Stimulated activated CD8-positive, alpha-beta memory T cell treated with anti-CD3 and anti-CD28 coated beads, Interleukin-2, amount 100 ng/mL, for 48 hours (primary cell): ENCODE results near the gene LRRC52.

Experiments used
- DNase-seq, 2 donors: peaks; one replicate each; pipeline ENCODE4 v3.0.0-alpha.2; 2020; ENCODE audit warnings: low read depth in 2 of 2

The LRRC52 gene

GRCh38 chr1:165537356-165538109 lies 6.3 kb upstream of the LRRC52 start:
- no peak for DNase-seq

GRCh38 chr1:165539306-165539705 lies 4.5 kb upstream of the LRRC52 start:
- DNase-seq, result no peak

GRCh38 chr1:165539908-165540307 lies 3.9 kb upstream of the LRRC52 start:
- no peak for DNase-seq

DNA sequence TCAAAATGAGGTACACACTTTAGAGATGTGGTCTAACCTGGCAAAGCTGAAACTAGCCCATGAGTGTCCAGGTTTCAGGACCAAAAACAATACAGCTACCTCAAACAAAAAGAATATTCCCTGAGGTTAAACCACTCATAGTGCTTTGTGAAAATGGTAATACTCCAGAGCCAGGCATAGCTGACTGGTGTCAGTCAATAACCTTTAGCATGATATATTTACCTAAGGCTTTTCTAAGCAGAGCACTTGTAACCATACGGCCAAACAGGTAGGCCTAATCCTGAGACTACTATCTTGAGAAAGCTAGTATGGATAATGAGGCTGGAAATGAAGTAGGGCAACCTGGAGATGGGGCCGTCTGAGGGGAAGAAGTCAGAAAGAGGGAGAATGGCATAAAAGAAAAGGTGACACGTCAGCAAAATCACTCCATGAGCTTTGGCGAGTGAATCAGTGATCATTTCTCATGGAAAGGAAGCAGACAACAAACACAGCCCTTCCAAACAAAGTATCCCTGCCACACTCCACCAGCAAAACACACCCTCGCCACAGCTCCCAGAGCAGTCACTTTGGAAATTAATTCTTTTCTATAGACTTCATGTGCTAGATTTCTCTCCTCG lies 1.7 kb upstream of the LRRC52 start:
- DNase-seq, result no peak

DNA sequence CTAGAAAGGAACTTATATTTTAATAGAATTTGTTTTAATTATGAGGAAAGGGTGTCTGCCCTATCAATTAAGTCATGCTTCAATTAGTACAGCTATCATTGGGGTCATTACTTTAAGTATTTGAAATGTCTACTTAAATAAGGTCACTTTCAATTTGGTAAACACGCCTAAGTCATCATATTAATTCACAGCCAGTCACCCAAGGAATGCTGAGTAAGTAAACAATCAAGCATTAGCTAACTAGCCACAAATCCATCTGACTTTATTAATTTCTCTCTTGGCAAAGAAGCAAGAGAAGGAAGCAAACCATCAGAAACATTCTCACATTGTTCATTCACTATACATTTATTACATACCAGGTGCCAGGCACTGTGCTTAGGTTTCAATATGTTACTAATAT lies 1.2 kb upstream of the LRRC52 start:
- DNase-seq, result no peak

GRCh38 chr1:165544996-165545395 lies 1.2 kb downstream of the LRRC52 start:
- no peak for DNase-seq

- no peak for DNase-seq
These were observed 2.2 kb downstream of the LRRC52 start for GRCh38 chr1:165545974-165546373.

- no peak for DNase-seq
These were observed 6.2 kb downstream of the LRRC52 start for GRCh38 chr1:165549973-165550372.

DNA sequence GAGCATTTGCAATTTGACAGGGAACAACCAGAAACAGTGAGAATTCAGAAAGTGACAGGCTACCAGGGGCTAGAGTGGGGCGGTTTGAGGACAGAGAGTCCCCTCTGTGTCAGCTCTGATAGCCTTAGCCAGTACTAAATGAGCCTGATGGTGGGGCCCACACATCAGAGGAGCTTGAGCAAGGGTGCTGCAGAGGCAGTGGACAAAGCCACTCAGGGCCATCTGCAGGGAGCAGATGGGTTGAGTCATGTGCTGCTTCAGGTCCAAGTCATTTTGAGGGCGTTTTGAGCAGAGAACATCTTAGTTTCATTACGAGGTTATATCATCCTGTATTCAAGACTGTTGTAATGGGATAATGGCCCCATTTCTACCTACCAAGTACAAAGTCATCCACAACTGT lies 7.7 kb downstream of the LRRC52 start:
- DNase-seq, result no peak

DNA sequence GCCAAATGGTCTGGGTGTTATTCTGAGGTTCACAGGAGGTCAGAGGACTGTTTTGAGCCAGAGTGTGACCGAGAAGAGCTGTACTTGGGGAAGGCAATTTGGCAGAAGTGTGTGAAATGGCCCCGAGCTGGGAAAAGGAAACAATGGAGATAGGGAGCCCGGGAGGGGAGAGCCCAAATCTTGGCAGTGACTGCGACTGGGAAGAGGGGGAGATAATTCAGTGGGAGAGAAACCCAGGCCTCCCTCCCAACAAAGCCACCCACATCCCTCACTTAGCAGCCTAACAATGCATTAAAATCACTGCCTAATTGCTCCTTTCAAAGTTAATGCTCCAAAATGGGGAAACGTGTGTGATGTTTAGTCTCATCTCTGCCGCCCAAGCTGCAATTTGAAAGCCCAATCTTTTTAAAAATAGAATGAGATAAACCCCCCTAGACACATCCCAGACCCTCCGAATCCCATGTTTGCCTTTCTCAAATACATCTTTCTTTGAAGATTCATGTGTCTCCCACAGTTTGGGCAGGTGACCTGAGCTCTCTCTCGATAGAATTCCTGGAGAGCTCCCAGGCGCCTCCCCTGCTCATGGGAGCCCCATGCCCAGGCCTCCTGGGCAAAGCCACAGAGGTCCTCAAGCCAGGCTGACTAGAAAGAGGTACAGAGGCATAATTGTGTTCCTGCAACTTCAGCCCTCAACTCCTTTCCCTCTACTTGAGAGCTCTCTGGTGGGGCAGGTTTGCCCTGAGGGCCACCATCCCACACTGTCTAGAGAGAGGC lies 17.3 kb downstream of the LRRC52 start:
- DNase-seq, result no peak

- DNase-seq, result no peak
These were observed 18.8 kb downstream of the LRRC52 start for GRCh38 chr1:165562571-165562970.

GRCh38 chr1:165563551-165563950 lies 19.8 kb downstream of the LRRC52 start:
- no peak for DNase-seq

DNA sequence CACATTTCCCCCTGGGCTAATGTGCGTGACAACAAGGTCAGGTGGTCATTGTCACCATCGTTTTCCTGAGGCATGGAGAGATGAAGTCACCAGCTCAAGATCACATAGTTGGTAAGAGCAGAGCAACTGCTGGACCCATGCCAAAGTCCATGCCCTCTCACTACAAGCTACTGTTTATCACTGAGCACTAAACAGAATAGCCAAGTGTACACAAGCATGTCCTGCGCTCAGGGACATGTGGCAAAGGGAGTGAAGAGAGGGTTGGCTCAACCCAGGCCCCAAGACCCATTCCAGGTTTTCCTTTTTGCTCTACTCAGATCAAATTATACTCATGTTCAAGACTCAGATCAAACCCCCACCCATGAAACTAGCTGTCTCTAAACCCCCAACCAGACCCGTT lies 20.8 kb downstream of the LRRC52 start:
- DNase-seq, result no peak

DNA sequence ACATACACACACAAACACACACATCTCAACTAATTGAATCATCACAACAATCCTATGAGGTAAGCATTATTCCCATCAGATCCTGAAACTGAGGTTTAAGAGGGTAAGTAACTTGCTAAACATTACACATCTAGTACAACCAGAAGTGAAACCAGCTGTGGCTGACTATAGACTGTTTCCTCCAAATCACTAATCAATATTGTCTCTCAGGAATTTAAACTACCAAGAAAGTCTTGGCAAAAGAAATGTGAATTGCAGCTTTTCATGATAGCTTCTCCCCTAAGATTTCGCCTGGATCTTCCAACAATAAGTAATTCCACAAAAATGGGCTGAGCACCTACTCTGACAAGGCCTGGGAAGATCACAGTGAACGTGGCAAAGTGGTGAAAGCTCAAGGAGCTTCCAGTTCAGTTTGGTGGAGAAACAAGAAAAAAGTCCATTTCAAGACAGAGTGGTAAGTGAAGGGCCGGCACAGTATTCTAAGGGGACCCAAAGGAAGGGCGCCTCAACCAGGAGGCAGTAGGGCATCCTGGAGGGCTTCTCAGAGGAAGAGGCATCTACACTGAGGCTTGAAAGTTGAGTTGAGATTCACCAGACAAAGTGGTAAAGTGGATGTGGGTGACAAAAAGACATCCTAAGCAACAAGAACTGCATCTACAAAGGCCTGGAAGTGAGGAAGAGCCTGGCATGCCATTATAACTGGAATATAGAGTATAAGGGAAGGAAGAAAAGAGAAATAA lies 22.1 kb downstream of the LRRC52 start:
- DNase-seq, result no peak

DNA sequence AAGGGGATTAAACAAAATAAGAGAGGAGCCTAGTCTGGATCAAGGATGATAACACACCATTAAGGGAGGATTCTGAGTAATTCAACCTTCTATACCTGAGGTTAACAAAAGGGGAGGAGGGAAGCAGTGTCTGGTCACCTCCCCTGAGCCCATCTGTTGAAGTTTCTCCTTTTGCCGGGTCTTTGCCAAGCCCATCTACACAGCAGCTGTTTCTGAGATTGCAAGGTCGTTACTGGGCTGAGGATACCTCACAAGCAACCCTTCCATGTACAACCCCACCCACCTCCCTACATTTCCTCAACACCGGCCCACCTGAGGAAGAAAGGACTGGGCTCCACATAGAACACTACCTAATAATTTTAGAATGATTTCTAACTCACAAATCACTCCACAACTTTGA lies 26.3 kb downstream of the LRRC52 start:
- DNase-seq, result no peak

- no peak for DNase-seq
These were observed 30.0 kb downstream of the LRRC52 start for GRCh38 chr1:165573787-165574186.

GRCh38 chr1:165574295-165574694 lies 30.5 kb downstream of the LRRC52 start:
- no peak for DNase-seq

DNA sequence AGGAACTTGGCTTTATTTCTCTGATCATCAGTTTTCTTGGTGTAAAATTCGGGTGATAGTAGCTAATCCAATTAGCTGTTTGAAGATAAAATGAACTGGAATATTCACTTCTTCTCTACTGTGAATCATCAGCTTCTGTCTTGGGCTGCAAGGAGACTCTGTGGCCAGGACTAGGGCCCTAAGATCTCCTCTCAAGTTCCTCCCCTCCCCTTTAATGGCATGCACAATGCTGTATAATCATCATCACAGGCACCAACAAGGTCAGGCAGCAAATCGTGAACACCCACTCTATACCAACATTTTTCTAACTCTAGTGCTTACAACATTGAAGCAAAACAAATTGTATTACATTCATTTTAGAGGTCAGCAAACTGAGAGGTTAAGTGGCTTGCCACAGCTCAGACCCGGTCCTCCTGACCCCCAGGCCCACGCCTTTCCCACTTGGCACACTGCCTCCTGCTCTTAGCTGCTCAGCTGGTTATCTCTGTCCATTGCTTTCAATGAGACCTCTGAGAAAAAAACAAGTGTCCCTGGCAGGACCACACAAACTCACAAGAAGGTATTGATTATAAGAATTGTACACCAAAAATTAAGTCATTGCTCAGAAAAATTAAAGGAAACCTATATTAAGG lies 31.8 kb downstream of the LRRC52 start:
- DNase-seq, result no peak

DNA sequence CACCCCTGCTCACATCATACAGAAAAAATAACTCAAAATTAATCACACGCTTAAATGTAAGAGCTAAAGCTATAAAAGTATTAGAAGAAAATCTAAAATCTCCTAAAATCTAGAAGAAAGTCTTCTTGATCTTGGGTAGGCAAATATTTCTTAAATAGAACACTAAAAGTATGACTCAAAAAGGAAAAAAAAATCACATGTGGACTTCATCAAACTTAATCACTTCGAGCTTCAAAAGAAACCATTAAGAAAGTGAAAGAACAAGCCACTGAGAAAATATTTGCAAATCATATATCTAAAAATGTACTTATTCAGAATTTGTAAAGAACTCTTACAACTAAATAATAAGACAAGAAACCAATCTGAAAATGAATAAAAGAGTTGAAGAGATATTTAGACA lies 32.7 kb downstream of the LRRC52 start:
- no peak for DNase-seq

DNA sequence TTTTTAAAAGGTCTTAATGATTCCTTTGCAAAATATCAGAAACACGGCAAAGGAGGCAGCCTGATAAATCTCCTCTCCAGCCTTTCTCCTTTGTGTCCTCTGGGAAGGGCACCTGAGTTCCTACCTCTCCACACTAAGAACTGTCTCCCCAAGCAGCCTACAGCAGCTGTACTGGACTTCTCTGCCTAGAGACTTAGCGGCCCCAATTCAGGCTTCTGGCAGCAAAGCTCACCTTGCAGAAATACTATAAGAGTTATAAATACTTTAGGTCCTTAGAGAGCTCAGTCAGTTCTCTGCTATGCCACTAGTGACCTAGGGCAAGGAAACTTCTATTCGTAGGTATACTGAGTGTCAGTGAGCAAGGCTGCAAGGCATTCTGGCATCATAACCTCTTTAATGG lies 33.9 kb downstream of the LRRC52 start:
- DNase-seq, result no peak

- DNase-seq, result no peak
These were observed 37.4 kb downstream of the LRRC52 start for GRCh38 chr1:165580931-165581871.
